K562 (cell line): ENCODE measurements around the gene PRKAR1B. TPM values are rescaled to one million over a fixed set of nuclear protein-coding genes. Genes with fewer than 3 reads are reported as not detected.

Source experiments
- ATAC-seq: fragments of 200-7000 bp; cut with Tn5 transposase; 3 replicates; pipeline ENCODE4 v1.9.1; 2020; ENCODE audit warnings: moderate library complexity
- BruUV-seq: library from RNA; stranded (reverse); fragments of 400-500 nt; replicated peaks from 2 replicates; lab custom pipeline; 2021; lab: Mats Ljungman, UMichigan
- CTCF ChIA-PET: fragments of 300-600 bp; formaldehyde crosslinking; extraction: SDS; loops from one replicate; lab custom pipeline; 2021; ENCODE audit warnings: low intra/inter-chr PET ratio; lab: Yijun Ruan, JAX
- POLR2A ChIA-PET: fragments of 300-600, 350-650 bp; sonication (Branson Sonifier 250); formaldehyde crosslinking; extraction: SDS; loops from one replicate; lab custom pipeline; 2021; ENCODE audit warnings: antibody characterized with exemption, inconsistent platforms; lab: Yijun Ruan, JAX
- DNase-seq, 4 experiments: peaks; one replicate each; pipeline versions ENCODE4 v3.0.0 to v3.0.0-alpha.2; 2011 to 2018; ENCODE audit warnings: low spot score in 3 of 4, mixed read lengths in 3 of 4; ENCODE audit errors: extremely low read depth in 1 of 4
- FAIRE-seq: peaks from 2 replicates; lab custom pipeline; 2011; peaks lifted over from hg19 to GRCh38; lab: Jason Lieb, UNC
- H2AFZ ChIP-seq: 2 replicates; pipeline ENCODE4 v1.6.0; 2011; ENCODE audit warnings: low read depth, low read length, control low read depth, inconsistent platforms
- H3K27ac ChIP-seq: fragments of 200-600 bp; 3 replicates; pipeline ENCODE4 v1.8.0; 2011; ENCODE audit warnings: low read depth, mild to moderate bottlenecking, control low read depth, inconsistent platforms, low read length, moderate library complexity, mixed read lengths; ENCODE audit errors: extremely low read depth
- H3K27me3 ChIP-seq, 2 experiments: fragments of 300-600 bp in 1 of 2; 2 replicates in 1 of 2; 3 replicates in 1 of 2; pipeline versions ENCODE4 v1.6.0 to v1.8.0; 2011; ENCODE audit warnings: inconsistent platforms in 2 of 2, low read length in 2 of 2, mild to moderate bottlenecking in 1 of 2, mixed read lengths in 1 of 2, moderate library complexity in 1 of 2; ENCODE audit not compliant: control insufficient read depth in 2 of 2, insufficient read depth in 2 of 2
- H3K36me3 ChIP-seq: fragments of 300-600 bp; 3 replicates; pipeline ENCODE4 v1.8.0; 2011; ENCODE audit warnings: mild to moderate bottlenecking, low read length, inconsistent platforms; ENCODE audit not compliant: control insufficient read depth, insufficient read depth
- H3K4me1 ChIP-seq, 2 experiments: fragments of 200-600 bp in 1 of 2; replicated peaks in 1 of 2; 2 replicates in 1 of 2; 3 replicates in 1 of 2; pipeline versions ENCODE4 v1.5.1 to v1.8.0; 2011; ENCODE audit warnings: inconsistent platforms in 2 of 2, low read length in 2 of 2, mild to moderate bottlenecking in 1 of 2, mixed read lengths in 1 of 2, moderate library complexity in 1 of 2; ENCODE audit not compliant: control insufficient read depth in 2 of 2, insufficient read depth in 2 of 2
- H3K4me2 ChIP-seq: 2 replicates; pipeline ENCODE4 v1.6.1; 2011; ENCODE audit warnings: low read length, control low read depth, inconsistent platforms, mixed read lengths; ENCODE audit not compliant: insufficient read depth
- H3K4me3 ChIP-seq: fragments of 200-600 bp; sonication (generic), shearing (Covaris generic); 2 replicates; pipeline ENCODE4 v1.5.1; 2016; ENCODE audit warnings: control low read depth, inconsistent platforms
- H3K79me2 ChIP-seq: fragments of 200-600 bp; 3 replicates; pipeline ENCODE4 v1.8.0; 2011; ENCODE audit warnings: low read length, inconsistent platforms; ENCODE audit not compliant: control insufficient read depth, insufficient read depth
- H3K9ac ChIP-seq, 2 experiments: 2 replicates each; pipeline versions ENCODE4 v1.6.0 to v1.6.1; 2011; ENCODE audit warnings: low read depth in 2 of 2, low read length in 2 of 2, control low read depth in 1 of 2, inconsistent platforms in 1 of 2, mild to moderate bottlenecking in 1 of 2, mixed read lengths in 1 of 2; ENCODE audit not compliant: insufficient read depth in 1 of 2
- H3K9me1 ChIP-seq: one replicate; pipeline ENCODE4 v1.6.0; 2011; ENCODE audit warnings: inconsistent platforms, mild to moderate bottlenecking, low read length, moderate library complexity; ENCODE audit not compliant: control insufficient read depth, insufficient read depth
- H3K9me3 ChIP-seq: replicated peaks from 2 replicates; pipeline ENCODE4 v1.5.1; 2011; ENCODE audit warnings: low read depth, low read length, inconsistent platforms; ENCODE audit not compliant: control insufficient read depth, insufficient read depth
- H4K20me1 ChIP-seq: replicated peaks from 2 replicates; pipeline ENCODE4 v1.6.1; 2011; ENCODE audit warnings: low read length, inconsistent platforms, mixed read lengths; ENCODE audit not compliant: control insufficient read depth, insufficient read depth
- AFF4 ChIP-seq: sonication (generic); formaldehyde crosslinking; IDR thresholded peaks from 2 replicates; pipeline ENCODE4 v1.8.0; 2023; ENCODE audit warnings: mild to moderate bottlenecking, missing genetic modification reagents
- ELF1 ChIP-seq: fragments of 200-800 bp; sonication (Bioruptor generic); IDR thresholded peaks from 2 replicates; pipeline ENCODE4 v1.6.1; 2016; ENCODE audit warnings: missing genetic modification characterization, missing compliant biosample characterization
- FOXJ3 ChIP-seq: sonication (generic); formaldehyde crosslinking; IDR thresholded peaks from 2 replicates; pipeline ENCODE4 v1.4.0; 2020; ENCODE audit warnings: mild to moderate bottlenecking, missing genetic modification reagents
- GTF3C2 ChIP-seq: IDR thresholded peaks from 3 replicates; pipeline ENCODE4 v1.6.1; 2011; ENCODE audit warnings: borderline replicate concordance, mild to moderate bottlenecking, moderate library complexity; ENCODE audit not compliant: insufficient read length; ENCODE audit errors: extremely low read depth
- HMGN3 ChIP-seq: IDR thresholded peaks from 2 replicates; pipeline ENCODE4 v1.6.1; 2011; ENCODE audit warnings: borderline replicate concordance, low read depth, mild to moderate bottlenecking, mixed read lengths, low read length; ENCODE audit not compliant: insufficient read length; ENCODE audit errors: extremely low read depth
- SMAD4 ChIP-seq: fragments of 250-450 bp; sonication (Bioruptor Pico); conservative IDR thresholded peaks from 2 replicates; pipeline ENCODE4 v1.8.0; 2021; ENCODE audit warnings: inconsistent platforms, mild to moderate bottlenecking, moderate library complexity
- TAF15 ChIP-seq: fragments of 200-400 bp; formaldehyde crosslinking; IDR thresholded peaks from 2 replicates; pipeline ENCODE4 v1.6.1; 2017; ENCODE audit warnings: mild to moderate bottlenecking, low read depth, low read length, moderate library complexity
- ZFP91 ChIP-seq: sonication (generic); formaldehyde crosslinking; IDR thresholded peaks from 2 replicates; pipeline ENCODE4 v1.8.0; 2022; ENCODE audit warnings: mild to moderate bottlenecking, missing genetic modification reagents
- WGBS: fragments of 100-300 bp; shearing (Covaris generic); methylation state at CpG from one replicate; pipeline ENCODE4 v1.1.6; 2016; ENCODE audit warnings: low coverage, mixed read lengths; ENCODE audit not compliant: insufficient coverage; ENCODE audit errors: missing lambda C conversion rate; 5-methylcytosine and 5-hydroxymethylcytosine counted together
- in situ Hi-C: fragments of 300-500 bp; cut with MboI; formaldehyde crosslinking; loops from 4 replicates; pipeline ENCODE4 v1.15.0; 2018; ENCODE audit warnings: inconsistent platforms, mixed read lengths
- intact Hi-C: fragments of 100-400 bp; cut with micrococcal nuclease; formaldehyde crosslinking; loops from 2 replicates; pipeline ENCODE4 v1.14.2; 2022
- polyA plus RNA-seq, 8 experiments: library from polyadenylated mRNA; depleted of rRNA in 4 of 8; stranded (reverse) in 5 of 8; unstranded in 3 of 8; fragments of >200 nt; fragmentation: Nextera tagmentation in 2 of 8; fragmentation: Illumina TruSeq in 1 of 8; extraction: Ambion mirVana in 2 of 8; extraction: Trizol in 1 of 8; gene quantifications; 2 replicates each; pipeline versions ENCODE4 v1.2.1 to v1.2.3, GENCODE V29; 2011 to 2014; ENCODE audit warnings: inconsistent platforms in 1 of 8, missing spikeins in 1 of 8
- total RNA-seq, 7 experiments: library from RNA; depleted of rRNA in 6 of 7; stranded (reverse); fragments of >200 nt in 6 of 7; fragmentation: Illumina TruSeq in 2 of 7; extraction: Trizol in 2 of 7; gene quantifications; 2 replicates each; pipeline versions ENCODE4 v1.2.1 to v1.2.3, GENCODE V29; 2011 to 2021; ENCODE audit warnings: low replicate concordance in 1 of 7

Gene PRKAR1B
- total and polyA plus RNA-seq, 9 of the 15 experiments (the other 6 are each of a cell fraction or from before 2014, with no cell fraction given): 0.99 to 30.5 (median 12.7) TPM

- no peak for TF ChIP-seq FOXJ3
- no peak for TF ChIP-seq ELF1 (tag)
- no peak for TF ChIP-seq ZFP91 (CRISPR knock-in tag)
- no peak for TF ChIP-seq SMAD4 (CRISPR knock-in tag)
- no peak for TF ChIP-seq AFF4
- TF ChIP-seq, all 486 proteins: peak for 0
Measured at GRCh38 chr7:630111-630511, 97.0 kb downstream of the PRKAR1B start (continued).

GRCh38 chr7:628826-629225, 98.3 kb downstream of the PRKAR1B start:
- Histone ChIP-seq H3K27ac (no peak overlapping the region), H4K20me1 (no peaks in the 10 kb centered on the region), H3K27me3 (no peaks in the 10 kb centered on the region), H3K9me3 (no peaks in the 10 kb centered on the region), H2AFZ (no peak overlapping the region), H3K79me2 (peaks cover 22% of the 10 kb centered on the region; the same call in 2 of the 3 replicates), H3K9me1 (no peaks in the 10 kb centered on the region), H3K4me3 (no peak overlapping the region), H3K4me2 (no peak overlapping the region), H3K4me1 (peaks cover 0 to 38% of the 10 kb centered on the region in 2 experiments; a peak in 4 of 5 replicates), H3K36me3 (0 out of 3 replicates have a peak, but pooled peaks cover 5% of the 10 kb centered on the region), H3K9ac (no peak overlapping the region)
- DNase-seq: no peak
- in situ Hi-C loops (no loop called here), intact Hi-C loops (no loop called here)
- 87% methylated on average over 8 of the region's 19 CpGs for WGBS
- POLR2A ChIA-PET: no interaction called here
- CTCF ChIA-PET: no interaction called here
- BruUV-seq: no TSS peak
- no peak for ATAC-seq
- no peak for TF ChIP-seq TAF15
- TF ChIP-seq GTF3C2: no peak
- no peak for TF ChIP-seq HMGN3
- FAIRE-seq: no peak
